HG02798 (cell line): ENCODE data around the gene ARHGAP26.

Experiments
- ATAC-seq: cut with Tn5 transposase; IDR thresholded peaks from one replicate; pipeline ENCODE4 v1.9.1; 2021; ENCODE audit warnings: mild to moderate bottlenecking; ENCODE audit not compliant: unreplicated experiment, poor library complexity

Gene ARHGAP26

GRCh38 chr5:143019614-143020515 is 249.7 kb downstream of the ARHGAP26 start:
- peak; percentile 87 for ATAC-seq

GRCh38 chr5:143021595-143021994 is 251.4 kb downstream of the ARHGAP26 start:
- no peak for ATAC-seq

GRCh38 chr5:143023411-143024096 is 253.4 kb downstream of the ARHGAP26 start:
- ATAC-seq: peak; percentile 61

- no peak for ATAC-seq
Measured at GRCh38 chr5:143024228-143024920, 254.2 kb downstream of the ARHGAP26 start.

- no peak for ATAC-seq
Measured at GRCh38 chr5:143025376-143025775, 255.2 kb downstream of the ARHGAP26 start.

- ATAC-seq: no peak
Measured at GRCh38 chr5:143025971-143026370, 255.8 kb downstream of the ARHGAP26 start.

- ATAC-seq: no peak
Measured at GRCh38 chr5:143026380-143026779, 256.2 kb downstream of the ARHGAP26 start.

GRCh38 chr5:143029293-143029692 is 259.1 kb downstream of the ARHGAP26 start:
- no peak for ATAC-seq

- ATAC-seq: no peak
Measured at GRCh38 chr5:143030349-143030748, 260.2 kb downstream of the ARHGAP26 start.

GRCh38 chr5:143031781-143032580 is 261.8 kb downstream of the ARHGAP26 start:
- no peak for ATAC-seq

GRCh38 chr5:143032581-143032836 is 262.3 kb downstream of the ARHGAP26 start:
- ATAC-seq: no peak

- ATAC-seq: no peak
Measured at GRCh38 chr5:143033535-143034250, 263.5 kb downstream of the ARHGAP26 start.

- peak; percentile 52 for ATAC-seq
Measured at GRCh38 chr5:143036146-143036927, 266.2 kb downstream of the ARHGAP26 start.

GRCh38 chr5:143037071-143037470 is 266.9 kb downstream of the ARHGAP26 start:
- ATAC-seq: no peak

- ATAC-seq: no peak
Measured at GRCh38 chr5:143037708-143038107, 267.5 kb downstream of the ARHGAP26 start.

GRCh38 chr5:143040622-143041021 is 270.4 kb downstream of the ARHGAP26 start:
- no peak for ATAC-seq

GRCh38 chr5:143041461-143041860 is 271.3 kb downstream of the ARHGAP26 start:
- ATAC-seq: no peak

GRCh38 chr5:143041972-143042770 is 272.0 kb downstream of the ARHGAP26 start:
- no peak for ATAC-seq
